Breast epithelium (tissue), 3 donors: Measurements from ENCODE around the gene DAPK2.

Source experiments
- POLR2AphosphoS5 ChIP-seq, 3 donors: sonication (generic); formaldehyde crosslinking; IDR thresholded peaks; one replicate each; pipeline ENCODE4 v1.6.1; 2017; ENCODE audit warnings: antibody characterized with exemption in 3 of 3
- TF ChIP-seq, protein P1 (sequence below), 3 donors: fragments of 450-650 bp; IDR thresholded peaks; one replicate each; pipeline ENCODE4 v1.5.1; 2016 to 2017; ENCODE audit warnings: antibody characterized with exemption in 3 of 3, mild to moderate bottlenecking in 3 of 3, moderate library complexity in 3 of 3

DNA sequence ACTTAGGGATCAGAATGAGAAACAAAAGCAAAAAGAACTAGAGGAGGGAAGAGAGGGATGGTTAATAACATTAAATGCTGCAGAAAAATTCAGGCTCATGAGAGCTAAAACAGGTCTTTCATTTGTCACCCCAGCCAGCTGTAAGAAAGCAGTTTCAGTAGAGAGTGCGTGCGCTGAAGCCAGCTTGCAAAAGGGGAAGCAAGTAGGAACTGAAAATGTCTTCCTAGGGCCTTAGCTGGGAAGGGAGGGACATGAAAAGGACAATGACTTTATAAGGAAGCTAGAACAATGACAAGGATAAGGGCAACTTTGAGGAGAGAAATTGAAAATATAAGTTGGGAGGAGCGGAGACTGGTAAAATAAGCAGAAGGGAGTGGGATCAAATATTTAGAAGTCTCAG lies 44.2 kb upstream of the DAPK2 start:
- TF ChIP-seq, protein P1, sequence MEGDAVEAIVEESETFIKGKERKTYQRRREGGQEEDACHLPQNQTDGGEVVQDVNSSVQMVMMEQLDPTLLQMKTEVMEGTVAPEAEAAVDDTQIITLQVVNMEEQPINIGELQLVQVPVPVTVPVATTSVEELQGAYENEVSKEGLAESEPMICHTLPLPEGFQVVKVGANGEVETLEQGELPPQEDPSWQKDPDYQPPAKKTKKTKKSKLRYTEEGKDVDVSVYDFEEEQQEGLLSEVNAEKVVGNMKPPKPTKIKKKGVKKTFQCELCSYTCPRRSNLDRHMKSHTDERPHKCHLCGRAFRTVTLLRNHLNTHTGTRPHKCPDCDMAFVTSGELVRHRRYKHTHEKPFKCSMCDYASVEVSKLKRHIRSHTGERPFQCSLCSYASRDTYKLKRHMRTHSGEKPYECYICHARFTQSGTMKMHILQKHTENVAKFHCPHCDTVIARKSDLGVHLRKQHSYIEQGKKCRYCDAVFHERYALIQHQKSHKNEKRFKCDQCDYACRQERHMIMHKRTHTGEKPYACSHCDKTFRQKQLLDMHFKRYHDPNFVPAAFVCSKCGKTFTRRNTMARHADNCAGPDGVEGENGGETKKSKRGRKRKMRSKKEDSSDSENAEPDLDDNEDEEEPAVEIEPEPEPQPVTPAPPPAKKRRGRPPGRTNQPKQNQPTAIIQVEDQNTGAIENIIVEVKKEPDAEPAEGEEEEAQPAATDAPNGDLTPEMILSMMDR (IDR thresholded peaks at IDR 0.05): no peak
- no peak for TF ChIP-seq POLR2AphosphoS5 (IDR thresholded peaks at IDR 0.05)
